A673 (cell line): ENCODE data around the gene PDE12. TPM values are rescaled to one million over a fixed set of nuclear protein-coding genes. Genes with fewer than 3 reads are reported as not detected.

Experiments
- BruUV-seq: library from RNA; stranded (reverse); fragments of 400-500 nt; replicated peaks from 2 replicates; lab custom pipeline; 2021; lab: Mats Ljungman, UMichigan
- CTCF ChIA-PET: fragments of 300-600 bp; sonication (Branson Sonifier 250); formaldehyde crosslinking; loops from one replicate; lab custom pipeline; 2022; ENCODE audit warnings: antibody characterized with exemption; lab: Charles Lee
- POLR2A ChIA-PET: fragments of 300-600 bp; sonication (Branson Sonifier 250); formaldehyde crosslinking; loops from one replicate; lab custom pipeline; 2022; ENCODE audit warnings: antibody characterized with exemption; ENCODE audit not compliant: low non-redundant PET; lab: Charles Lee
- DNase-seq: peaks from one replicate; pipeline ENCODE4 v3.0.0-alpha.2; 2015; ENCODE audit warnings: low spot score
- H3K27ac ChIP-seq: fragments of 200-600 bp; sonication (generic); 2 replicates; pipeline ENCODE4 v1.5.1; 2016; ENCODE audit warnings: mixed run types, low read depth, mild to moderate bottlenecking, mixed read lengths, antibody characterized with exemption, low read length; ENCODE audit not compliant: poor library complexity, severe bottlenecking
- H3K27me3 ChIP-seq: fragments of 200-600 bp; sonication (generic); replicated peaks from 2 replicates; pipeline ENCODE4 v1.6.1; 2017; ENCODE audit warnings: mixed run types, low read depth, mild to moderate bottlenecking, mixed read lengths, antibody characterized with exemption, low read length; ENCODE audit not compliant: insufficient read depth, poor library complexity
- H3K36me3 ChIP-seq: fragments of 200-600 bp; sonication (generic); 2 replicates; pipeline ENCODE4 v1.6.1; 2016; ENCODE audit warnings: mixed run types, mild to moderate bottlenecking, mixed read lengths, antibody characterized with exemption, low read length; ENCODE audit not compliant: insufficient read depth, poor library complexity, severe bottlenecking
- H3K4me1 ChIP-seq: fragments of 200-600 bp; sonication (generic); 2 replicates; pipeline ENCODE4 v1.6.1; 2017; ENCODE audit warnings: mixed run types, mild to moderate bottlenecking, mixed read lengths, antibody characterized with exemption, low read length; ENCODE audit not compliant: insufficient read depth, poor library complexity, severe bottlenecking
- H3K4me3 ChIP-seq: fragments of 200-600 bp; sonication (generic); 2 replicates; pipeline ENCODE4 v1.5.1; 2016; ENCODE audit warnings: low read depth, mixed run types, mild to moderate bottlenecking, mixed read lengths, low read length; ENCODE audit not compliant: poor library complexity, severe bottlenecking
- H3K9me3 ChIP-seq: fragments of 200-600 bp; sonication (generic); 2 replicates; pipeline ENCODE4 v1.6.1; 2016; ENCODE audit warnings: mixed run types, low read depth, mild to moderate bottlenecking, mixed read lengths, antibody characterized with exemption, low read length; ENCODE audit not compliant: poor library complexity, severe bottlenecking
- CTCF ChIP-seq: fragments of 300-800, 200-600 bp; sonication (generic); conservative IDR thresholded peaks from 2 replicates; pipeline ENCODE4 v1.5.1; 2017; ENCODE audit warnings: low read depth, mild to moderate bottlenecking, antibody characterized with exemption, low read length, moderate library complexity, mixed read lengths
- EZH2 ChIP-seq: fragments of 200-600 bp; sonication (generic); IDR thresholded peaks from 2 replicates; pipeline ENCODE4 v1.6.1; 2017; ENCODE audit warnings: borderline replicate concordance, low read depth, mild to moderate bottlenecking, mixed read lengths, antibody characterized with exemption, low read length; ENCODE audit not compliant: poor library complexity, severe bottlenecking
- intact Hi-C: fragments of 100-400 bp; cut with micrococcal nuclease; formaldehyde crosslinking; loops from one replicate; pipeline ENCODE4 v1.10.0; 2022; ENCODE audit not compliant: unreplicated experiment
- total RNA-seq: library from RNA; stranded (reverse); gene quantifications from 2 replicates; pipeline ENCODE4 v1.2.3, GENCODE V29; 2021

The PDE12 gene
- total RNA-seq, 1 experiment from 2014 or later: 15.3 TPM

GRCh38 chr3:57592306-57592705 is 36.2 kb downstream of the PDE12 start:
- TF ChIP-seq CTCF (no peak), EZH2 (no peak)
- BruUV-seq: no TSS peak
- Histone ChIP-seq H3K9me3 (no peaks in the 10 kb centered on the region), H3K36me3 (no peaks in the 10 kb centered on the region), H3K27ac (no peak overlapping the region), H3K4me1 (no peaks in the 10 kb centered on the region), H3K4me3 (no peak overlapping the region), H3K27me3 (no peaks in the 10 kb centered on the region)
- intact Hi-C loops: no loop called here
- DNase-seq: no peak
- ChIA-PET POLR2A (no interaction called here), CTCF (no interaction called here)

GRCh38 chr3:57594144-57594543 is 38.1 kb downstream of the PDE12 start:
- Histone ChIP-seq H3K9me3 (no peaks in the 10 kb centered on the region), H3K4me1 (no peaks in the 10 kb centered on the region), H3K4me3 (no peak overlapping the region), H3K27ac (no peak overlapping the region), H3K36me3 (no peaks in the 10 kb centered on the region), H3K27me3 (no peaks in the 10 kb centered on the region)
- no TSS peak for BruUV-seq
- DNase-seq: no peak
- TF ChIP-seq EZH2 (no peak), CTCF (no peak)
- POLR2A ChIA-PET: no interaction called here
- CTCF ChIA-PET: no interaction called here
- intact Hi-C loops: no loop called here

- TF ChIP-seq EZH2 (no peak), CTCF (no peak)
- Histone ChIP-seq H3K4me3 (peak overlapping the region; percentile 83), H3K9me3 (no peaks in the 10 kb centered on the region), H3K4me1 (no peaks in the 10 kb centered on the region), H3K27ac (no peak overlapping the region), H3K36me3 (no peaks in the 10 kb centered on the region), H3K27me3 (no peaks in the 10 kb centered on the region)
- DNase-seq: no peak
- BruUV-seq: no TSS peak
- CTCF ChIA-PET: no interaction called here
- intact Hi-C loops: no loop called here
- POLR2A ChIA-PET: no interaction called here
Measured at GRCh38 chr3:57594576-57594975, 38.5 kb downstream of the PDE12 start.
